GM18508 (cell line): ENCODE data around the gene PLPP4.

ENCODE experiments used
- ATAC-seq: cut with Tn5 transposase; IDR thresholded peaks from one replicate; pipeline ENCODE4 v1.9.1; 2021; ENCODE audit warnings: moderate number of reproducible peaks; ENCODE audit not compliant: insufficient read depth, unreplicated experiment

The PLPP4 gene

GRCh38 chr10:120562956-120563355 is 105.9 kb downstream of the PLPP4 start:
- ATAC-seq = no peak

- no peak for ATAC-seq
These were observed 113.4 kb downstream of the PLPP4 start for GRCh38 chr10:120570418-120570817.

- no peak for ATAC-seq
These were observed 114.2 kb downstream of the PLPP4 start for GRCh38 chr10:120571266-120571665.

- no peak for ATAC-seq
These were observed 115.3 kb downstream of the PLPP4 start for GRCh38 chr10:120572307-120572706.

GRCh38 chr10:120573355-120573754 is 116.3 kb downstream of the PLPP4 start:
- ATAC-seq = no peak

GRCh38 chr10:120574981-120575380 is 118.0 kb downstream of the PLPP4 start:
- no peak for ATAC-seq

- ATAC-seq = no peak
These were observed 118.4 kb downstream of the PLPP4 start for GRCh38 chr10:120575411-120575810.

- ATAC-seq = no peak
These were observed 121.1 kb downstream of the PLPP4 start for GRCh38 chr10:120578134-120578533.

GRCh38 chr10:120578890-120579289 is 121.9 kb downstream of the PLPP4 start:
- ATAC-seq = no peak

- no peak for ATAC-seq
These were observed 124.2 kb downstream of the PLPP4 start for GRCh38 chr10:120580918-120581895.

- no peak for ATAC-seq
These were observed 125.7 kb downstream of the PLPP4 start for GRCh38 chr10:120582753-120583152.

GRCh38 chr10:120583424-120584108 is 126.5 kb downstream of the PLPP4 start:
- ATAC-seq = no peak

- ATAC-seq = no peak
These were observed 127.8 kb downstream of the PLPP4 start for GRCh38 chr10:120584786-120585185.

GRCh38 chr10:120586471-120586872 is 129.4 kb downstream of the PLPP4 start:
- ATAC-seq = no peak

GRCh38 chr10:120587061-120587460 is 130.0 kb downstream of the PLPP4 start:
- no peak for ATAC-seq

GRCh38 chr10:120588311-120588710 is 131.3 kb downstream of the PLPP4 start:
- no peak for ATAC-seq

GRCh38 chr10:120593693-120594092 is 136.7 kb downstream of the PLPP4 start:
- no peak for ATAC-seq

- ATAC-seq = no peak
These were observed 140.9 kb downstream of the PLPP4 start for GRCh38 chr10:120597902-120598301.

- ATAC-seq = no peak
These were observed 141.4 kb downstream of the PLPP4 start for GRCh38 chr10:120598386-120598785.

- no peak for ATAC-seq
These were observed 142.2 kb downstream of the PLPP4 start for GRCh38 chr10:120599200-120599724.
